Measurements from ENCODE around the gene GRIK4. TPM values are rescaled to one million over a fixed set of nuclear protein-coding genes. Genes with fewer than 3 reads are reported as not detected.

The GRIK4 gene
- total and polyA plus RNA-seq, 9 of the 15 experiments (the other 6 are each of a cell fraction or from before 2014, with no cell fraction given) = not detected

- no peak for TF ChIP-seq DDX20 (tag; IDR thresholded peaks at IDR 0.05; ENCODE audit: low read depth)
- TF ChIP-seq SOX6 (IDR thresholded peaks at IDR 0.05) = no peak
- no peak for TF ChIP-seq ZMIZ1 (IDR thresholded peaks at IDR 0.05; ENCODE audit: low read depth in 2 of 2, low read length in 2 of 2)
- no peak for TF ChIP-seq VEZF1 (CRISPR knock-in tag; IDR thresholded peaks at IDR 0.05)
- TF ChIP-seq POLR2B (IDR thresholded peaks at IDR 0.05; ENCODE audit: low read depth, partially characterized antibody) = no peak
- TF ChIP-seq ZNF444 (CRISPR knock-in tag; IDR thresholded peaks at IDR 0.05) = no peak
- TF ChIP-seq E2F5 (CRISPR knock-in tag; IDR thresholded peaks at IDR 0.05) = no peak
Measured at GRCh38 chr11:120577624-120578363, 66.2 kb downstream of the GRIK4 start (continued).

Measured in K562 (cell line).